AG10803 (cell line): ENCODE data around the gene LRP2BP.

ENCODE experiments used
- DNase-seq: peaks from one replicate; pipeline ENCODE4 v3.0.0; 2010; ENCODE audit warnings: low read depth
- H3K4me3 ChIP-seq: 2 replicates; pipeline ENCODE4 v1.5.1; 2011; ENCODE audit warnings: mild to moderate bottlenecking, low read length, control low read depth
- TF ChIP-seq, protein P1 (sequence below): conservative IDR thresholded peaks from 2 replicates; pipeline ENCODE4 v1.5.1; 2011; ENCODE audit warnings: mild to moderate bottlenecking, low read length, control low read depth, inconsistent platforms

The LRP2BP gene

DNA sequence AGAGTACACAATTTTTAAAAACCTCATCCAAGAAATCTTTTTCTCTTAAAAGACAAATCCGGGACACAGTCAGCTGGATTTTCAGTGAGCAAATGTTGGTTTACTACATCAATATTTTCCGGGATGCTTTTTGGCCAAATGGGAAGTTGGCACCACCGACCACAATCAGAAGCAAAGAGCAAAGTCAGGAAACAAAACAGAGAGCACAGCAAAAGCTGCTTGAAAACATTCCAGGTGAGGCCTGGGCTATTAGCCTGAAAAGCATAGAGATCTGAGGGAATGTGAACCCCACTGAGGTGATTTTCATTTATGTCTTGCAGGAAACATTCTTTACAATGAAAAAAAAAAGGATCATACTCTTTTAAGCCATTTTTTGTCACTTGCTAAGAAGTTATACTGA, 33.9 kb downstream of the LRP2BP start:
- TF ChIP-seq, protein P1, sequence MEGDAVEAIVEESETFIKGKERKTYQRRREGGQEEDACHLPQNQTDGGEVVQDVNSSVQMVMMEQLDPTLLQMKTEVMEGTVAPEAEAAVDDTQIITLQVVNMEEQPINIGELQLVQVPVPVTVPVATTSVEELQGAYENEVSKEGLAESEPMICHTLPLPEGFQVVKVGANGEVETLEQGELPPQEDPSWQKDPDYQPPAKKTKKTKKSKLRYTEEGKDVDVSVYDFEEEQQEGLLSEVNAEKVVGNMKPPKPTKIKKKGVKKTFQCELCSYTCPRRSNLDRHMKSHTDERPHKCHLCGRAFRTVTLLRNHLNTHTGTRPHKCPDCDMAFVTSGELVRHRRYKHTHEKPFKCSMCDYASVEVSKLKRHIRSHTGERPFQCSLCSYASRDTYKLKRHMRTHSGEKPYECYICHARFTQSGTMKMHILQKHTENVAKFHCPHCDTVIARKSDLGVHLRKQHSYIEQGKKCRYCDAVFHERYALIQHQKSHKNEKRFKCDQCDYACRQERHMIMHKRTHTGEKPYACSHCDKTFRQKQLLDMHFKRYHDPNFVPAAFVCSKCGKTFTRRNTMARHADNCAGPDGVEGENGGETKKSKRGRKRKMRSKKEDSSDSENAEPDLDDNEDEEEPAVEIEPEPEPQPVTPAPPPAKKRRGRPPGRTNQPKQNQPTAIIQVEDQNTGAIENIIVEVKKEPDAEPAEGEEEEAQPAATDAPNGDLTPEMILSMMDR, result no peak
- H3K4me3 ChIP-seq, result no peak overlapping the region
- no peak for DNase-seq

GRCh38 chr4:185359767-185360446, 35.8 kb downstream of the LRP2BP start:
- TF ChIP-seq, protein P1, result no peak
- DNase-seq, result no peak

DNA sequence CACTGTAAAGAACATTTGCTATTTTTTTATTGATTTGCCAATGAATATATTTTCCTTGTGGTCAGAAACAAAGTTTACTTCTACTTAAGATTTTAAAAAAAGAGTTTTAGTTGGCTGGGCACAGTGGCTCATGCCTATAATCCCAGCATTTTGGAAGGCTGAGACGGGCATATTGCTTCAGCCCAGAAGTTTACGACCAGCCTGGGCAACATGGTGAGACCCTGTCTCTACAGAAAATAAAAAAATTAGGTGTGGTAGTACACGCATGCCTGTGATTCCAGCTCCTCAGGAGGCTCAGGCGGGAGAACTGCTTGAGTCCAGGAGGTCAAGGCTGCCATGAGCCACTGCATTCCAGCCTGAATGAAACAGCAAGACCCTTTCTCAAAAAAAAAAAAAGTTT, 36.8 kb downstream of the LRP2BP start:
- no peak overlapping the region for H3K4me3 ChIP-seq
- DNase-seq, result no peak
- TF ChIP-seq, protein P1, result no peak

More at GRCh38 chr4:185359767-185360446, 35.8 kb downstream of the LRP2BP start:
- no peak overlapping the region for H3K4me3 ChIP-seq

DNA sequence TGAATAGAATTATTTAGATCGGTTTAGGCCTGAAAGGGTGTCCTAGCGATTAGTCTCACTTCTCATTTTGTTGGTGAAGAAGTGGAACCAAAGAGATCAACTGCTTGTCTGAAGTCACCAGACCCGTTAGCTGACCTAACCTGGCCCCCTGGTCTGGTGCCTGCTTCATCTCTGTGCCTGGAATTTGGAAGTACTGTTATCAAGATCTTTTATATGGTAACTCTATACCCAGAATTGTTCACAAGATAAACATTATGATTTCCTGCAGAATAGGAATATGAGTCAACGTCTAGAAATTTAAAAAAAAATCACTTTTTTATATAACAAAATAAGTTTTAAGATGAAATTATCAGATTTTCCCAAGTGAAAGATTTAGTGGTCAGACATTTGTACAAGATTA, 37.2 kb downstream of the LRP2BP start:
- DNase-seq, result no peak
- H3K4me3 ChIP-seq, result no peak overlapping the region

GRCh38 chr4:185357733-185358440, 37.8 kb downstream of the LRP2BP start:
- no peak for DNase-seq
- TF ChIP-seq, protein P1, result no peak
- no peak overlapping the region for H3K4me3 ChIP-seq

More for the DNA sequence above, 37.2 kb downstream of the LRP2BP start:
- TF ChIP-seq, protein P1, result no peak

DNA sequence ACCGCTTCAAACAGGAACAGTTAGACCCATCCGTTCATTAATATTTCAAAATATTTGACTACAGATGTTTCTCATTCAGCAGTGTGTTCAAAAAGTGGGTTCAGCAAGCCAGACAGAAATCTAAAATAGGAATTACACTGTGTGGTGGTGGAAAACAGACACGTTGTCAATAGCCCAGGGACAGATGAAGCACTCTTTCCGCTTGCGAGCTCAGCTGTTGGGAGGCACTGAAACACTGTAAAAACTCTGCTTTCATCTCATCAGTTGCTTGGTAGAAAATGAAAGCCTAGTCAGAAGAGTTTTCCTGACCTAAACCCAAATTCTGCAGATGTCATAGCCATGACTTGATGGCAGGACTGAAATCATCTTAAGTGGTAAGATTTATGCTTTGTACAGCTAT, 38.5 kb downstream of the LRP2BP start:
- DNase-seq, result peak; percentile 9
- TF ChIP-seq, protein P1, result no peak
- no peak overlapping the region for H3K4me3 ChIP-seq

DNA sequence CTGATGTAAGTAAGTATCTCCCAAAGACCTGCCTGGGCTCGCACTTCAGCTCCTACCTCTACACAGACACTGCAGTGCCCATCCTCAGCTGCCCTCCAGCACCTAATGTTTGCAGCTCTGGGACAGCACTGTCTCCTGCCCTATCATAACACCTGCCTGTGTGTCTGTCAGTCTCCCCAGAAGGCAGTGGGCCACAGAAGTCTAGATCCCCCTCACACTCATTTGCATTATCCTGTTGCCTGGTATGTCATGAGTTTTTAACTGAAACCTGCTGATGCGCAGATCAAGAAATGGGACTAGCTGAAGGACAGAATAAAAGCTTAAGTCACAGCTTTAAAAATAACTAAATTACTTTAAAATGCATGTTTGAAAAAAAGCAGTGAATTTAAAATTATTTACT, 43.0 kb downstream of the LRP2BP start:
- TF ChIP-seq, protein P1, result no peak
- H3K4me3 ChIP-seq, result no peak overlapping the region
- DNase-seq, result no peak
